ELR (cell line): Measurements from ENCODE around the gene SPPL2B.
"Not testable (repeated sequence)": the region's sequence is repeated elsewhere in the genome, so short reads cannot be mapped to it uniquely, and the experiment has no call there.

ENCODE experiments used
- DNase-seq: peaks from one replicate; pipeline ENCODE4 v3.0.0-alpha.2; 2015; ENCODE audit warnings: low read depth

Gene SPPL2B, protein sequence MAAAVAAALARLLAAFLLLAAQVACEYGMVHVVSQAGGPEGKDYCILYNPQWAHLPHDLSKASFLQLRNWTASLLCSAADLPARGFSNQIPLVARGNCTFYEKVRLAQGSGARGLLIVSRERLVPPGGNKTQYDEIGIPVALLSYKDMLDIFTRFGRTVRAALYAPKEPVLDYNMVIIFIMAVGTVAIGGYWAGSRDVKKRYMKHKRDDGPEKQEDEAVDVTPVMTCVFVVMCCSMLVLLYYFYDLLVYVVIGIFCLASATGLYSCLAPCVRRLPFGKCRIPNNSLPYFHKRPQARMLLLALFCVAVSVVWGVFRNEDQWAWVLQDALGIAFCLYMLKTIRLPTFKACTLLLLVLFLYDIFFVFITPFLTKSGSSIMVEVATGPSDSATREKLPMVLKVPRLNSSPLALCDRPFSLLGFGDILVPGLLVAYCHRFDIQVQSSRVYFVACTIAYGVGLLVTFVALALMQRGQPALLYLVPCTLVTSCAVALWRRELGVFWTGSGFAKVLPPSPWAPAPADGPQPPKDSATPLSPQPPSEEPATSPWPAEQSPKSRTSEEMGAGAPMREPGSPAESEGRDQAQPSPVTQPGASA

GRCh38 chr19:2328401-2329148, at the start of gene SPPL2B, which contains the start of gene LSM7:
SPPL2B (plus strand) TSS chr19:2328684; CDS start chr19:2328710, 26 bp downstream.
LSM7 (minus strand) TSS chr19:2328586; CDS start chr19:2328566, 20 bp downstream.
- DNase-seq = peak; percentile 90

DNA sequence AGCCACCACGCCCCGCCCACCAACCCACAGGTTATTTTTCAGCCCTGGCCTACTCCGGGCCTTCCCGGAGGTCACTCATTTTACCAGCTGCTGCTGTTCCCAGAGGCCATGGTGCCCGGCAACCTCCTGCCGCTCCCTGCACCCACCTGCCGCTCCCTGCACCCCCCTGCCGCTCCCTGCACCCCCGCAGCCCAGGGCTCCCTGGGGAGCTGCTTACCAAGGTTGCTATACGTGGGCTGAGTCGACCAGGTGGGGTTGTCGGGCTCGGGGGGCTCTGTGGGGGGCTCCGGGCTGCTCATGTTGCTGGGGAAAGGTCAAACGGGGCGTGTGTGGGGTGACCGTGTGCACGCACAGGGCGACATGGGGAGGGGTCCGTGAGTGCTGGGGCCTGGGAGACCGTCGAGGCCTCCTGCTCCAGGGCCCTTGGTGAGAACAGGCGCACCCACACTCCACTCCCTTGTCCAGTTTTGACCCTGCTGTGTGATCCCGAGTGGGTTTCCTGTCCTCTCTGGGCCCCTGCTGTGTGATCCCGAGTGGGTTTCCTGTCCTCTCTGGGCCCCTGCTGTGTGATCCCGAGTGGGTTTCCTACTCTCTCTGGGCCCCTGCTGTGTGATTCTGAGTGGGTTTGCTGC, 47.7 kb upstream of the SPPL2B start:
- DNase-seq = no peak

DNA sequence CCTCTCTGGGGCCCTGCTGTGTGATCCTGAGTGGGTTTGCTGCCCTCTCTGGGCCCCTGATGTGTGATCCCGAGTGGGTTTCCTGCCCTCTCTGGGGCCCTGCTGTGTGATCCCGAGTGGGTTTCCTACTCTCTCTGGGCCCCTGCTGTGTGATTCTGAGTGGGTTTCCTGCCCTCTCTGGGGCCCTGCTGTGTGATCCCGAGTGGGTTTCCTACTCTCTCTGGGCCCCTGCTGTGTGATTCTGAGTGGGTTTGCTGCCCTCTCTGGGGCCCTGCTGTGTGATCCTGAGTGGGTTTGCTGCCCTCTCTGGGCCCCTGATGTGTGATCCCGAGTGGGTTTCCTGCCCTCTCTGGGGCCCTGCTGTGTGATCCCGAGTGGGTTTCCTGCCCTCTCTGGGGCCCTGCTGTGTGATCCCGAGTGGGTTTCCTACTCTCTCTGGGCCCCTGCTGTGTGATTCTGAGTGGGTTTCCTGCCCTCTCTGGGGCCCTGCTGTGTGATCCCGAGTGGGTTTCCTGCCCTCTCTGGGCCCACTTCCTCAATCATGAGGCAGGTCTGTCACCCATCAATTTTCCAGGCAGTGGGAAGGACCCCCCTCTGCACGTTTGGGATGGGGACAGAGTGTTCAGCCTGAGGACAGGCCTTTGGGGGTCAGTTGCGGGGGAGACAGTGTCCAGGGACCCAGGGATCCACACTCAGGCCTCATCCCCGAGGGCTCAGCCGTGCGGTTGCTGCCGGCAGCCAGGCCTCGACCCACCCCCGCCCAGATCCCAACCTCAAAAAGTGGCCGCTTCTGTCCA, 47.0 kb upstream of the SPPL2B start:
- DNase-seq = not testable (repeated sequence)

DNA sequence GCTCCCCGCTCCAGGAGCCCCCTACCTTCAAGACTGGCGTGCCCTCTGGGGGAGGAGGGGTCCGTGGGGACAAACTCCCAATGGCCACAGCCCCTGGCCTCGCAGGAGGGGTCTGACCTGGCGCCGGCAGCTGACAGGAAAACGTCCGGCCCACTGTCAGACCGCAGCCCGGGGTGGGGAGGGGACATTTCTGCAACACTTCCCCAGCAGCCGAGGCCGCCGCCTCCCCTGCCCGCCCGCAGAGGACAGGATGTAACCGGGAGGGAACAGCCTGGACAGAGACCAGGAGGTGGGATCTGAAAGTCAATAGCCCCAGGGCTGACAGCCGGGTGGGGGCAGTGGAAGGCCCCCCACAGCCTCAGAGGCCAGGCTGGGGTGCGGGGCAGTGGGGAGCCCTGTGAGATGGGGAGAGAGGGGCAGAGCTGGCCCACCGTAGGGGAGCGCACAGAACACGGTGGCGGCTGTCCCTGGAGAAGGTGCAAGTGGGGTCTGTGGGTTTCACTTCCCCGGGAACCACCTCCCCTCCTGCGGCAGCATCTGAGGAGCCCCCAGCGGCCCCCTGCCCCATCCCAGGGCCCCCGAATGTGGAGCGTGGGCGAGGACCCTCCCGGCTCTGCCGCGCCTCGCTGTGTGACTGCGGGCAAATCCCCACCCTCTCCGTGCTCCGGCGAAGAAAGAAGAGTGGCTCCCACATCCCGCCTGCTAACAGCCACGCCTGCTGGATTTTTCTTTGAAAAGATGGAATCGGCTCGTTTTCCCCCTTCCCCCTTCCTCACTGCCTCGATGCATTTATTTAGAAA, 46.2 kb upstream of the SPPL2B start, which contains the start of gene PEAK3:
PEAK3 (minus strand) TSS at position 114 of the 800 bp plus-strand sequence. CDS start 1,244 bp downstream, outside the sequence.
- peak; percentile 58 for DNase-seq

GRCh38 chr19:2282862-2283237, 45.6 kb upstream of the SPPL2B start:
- DNase-seq = no peak

- DNase-seq = no peak
Observed at GRCh38 chr19:2283835-2284507, 44.5 kb upstream of the SPPL2B start.

GRCh38 chr19:2286402-2287140, 41.9 kb upstream of the SPPL2B start:
- no peak for DNase-seq

DNA sequence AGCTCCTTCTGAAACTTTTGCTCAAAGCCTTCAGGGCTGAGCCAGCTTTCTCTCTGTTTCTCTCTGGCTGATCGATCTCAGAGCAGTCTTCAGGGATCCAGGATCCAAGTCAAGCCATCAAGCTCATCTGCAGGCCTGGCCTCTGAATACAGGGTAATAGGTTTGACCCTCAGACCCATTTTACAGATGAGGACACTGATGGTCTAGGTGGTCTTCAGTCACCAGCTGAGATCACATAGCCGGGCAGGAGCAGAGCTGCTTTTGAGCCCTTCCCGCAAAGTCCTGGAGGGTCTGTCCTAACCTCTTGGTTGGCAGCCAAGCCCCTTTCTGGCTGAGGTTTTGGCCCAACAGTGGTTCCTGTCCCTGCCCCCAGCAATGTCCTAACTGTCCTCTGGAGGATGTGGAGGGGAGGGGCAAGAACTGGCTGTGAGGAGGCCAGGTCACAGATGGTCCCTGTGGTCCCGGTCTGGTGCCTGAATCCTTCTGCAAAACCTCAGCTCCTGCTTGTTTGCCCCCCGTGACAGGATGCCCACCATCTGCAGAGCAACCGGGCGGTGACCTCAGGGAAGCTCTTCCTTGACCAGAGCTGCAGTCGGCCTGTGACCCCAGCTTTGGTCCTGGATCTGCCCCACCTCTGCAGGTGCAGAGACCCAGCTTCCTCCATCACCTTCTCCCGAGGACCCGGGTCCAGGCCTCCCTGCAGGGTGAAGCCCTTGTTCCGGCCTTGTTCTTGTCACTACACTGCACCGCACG, 40.7 kb upstream of the SPPL2B start:
- no peak for DNase-seq

DNA sequence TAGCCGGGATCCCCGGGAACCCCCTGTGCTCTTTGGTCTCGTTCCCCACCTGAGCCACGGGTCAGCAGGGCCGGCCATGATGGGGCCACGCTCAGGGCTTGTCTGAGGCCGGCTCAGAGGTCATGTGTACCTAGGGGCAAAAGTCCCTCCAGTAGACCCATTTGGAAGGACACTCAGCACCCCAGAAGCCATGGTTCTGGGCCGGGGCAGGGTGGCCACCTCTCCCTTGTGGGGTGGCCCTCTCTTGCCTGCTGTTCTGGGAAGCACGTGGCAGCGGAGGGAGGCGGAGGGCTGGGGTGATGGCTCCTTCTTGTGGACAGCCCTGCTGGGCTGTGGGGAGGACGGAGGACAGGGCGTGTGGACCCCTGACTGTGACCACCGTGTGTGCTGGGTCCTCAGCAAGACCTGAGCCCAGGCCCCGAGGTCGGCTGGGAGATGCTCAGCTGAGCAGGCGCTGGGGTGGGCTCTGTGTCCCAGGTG, 40.1 kb upstream of the SPPL2B start:
- no peak for DNase-seq

DNA sequence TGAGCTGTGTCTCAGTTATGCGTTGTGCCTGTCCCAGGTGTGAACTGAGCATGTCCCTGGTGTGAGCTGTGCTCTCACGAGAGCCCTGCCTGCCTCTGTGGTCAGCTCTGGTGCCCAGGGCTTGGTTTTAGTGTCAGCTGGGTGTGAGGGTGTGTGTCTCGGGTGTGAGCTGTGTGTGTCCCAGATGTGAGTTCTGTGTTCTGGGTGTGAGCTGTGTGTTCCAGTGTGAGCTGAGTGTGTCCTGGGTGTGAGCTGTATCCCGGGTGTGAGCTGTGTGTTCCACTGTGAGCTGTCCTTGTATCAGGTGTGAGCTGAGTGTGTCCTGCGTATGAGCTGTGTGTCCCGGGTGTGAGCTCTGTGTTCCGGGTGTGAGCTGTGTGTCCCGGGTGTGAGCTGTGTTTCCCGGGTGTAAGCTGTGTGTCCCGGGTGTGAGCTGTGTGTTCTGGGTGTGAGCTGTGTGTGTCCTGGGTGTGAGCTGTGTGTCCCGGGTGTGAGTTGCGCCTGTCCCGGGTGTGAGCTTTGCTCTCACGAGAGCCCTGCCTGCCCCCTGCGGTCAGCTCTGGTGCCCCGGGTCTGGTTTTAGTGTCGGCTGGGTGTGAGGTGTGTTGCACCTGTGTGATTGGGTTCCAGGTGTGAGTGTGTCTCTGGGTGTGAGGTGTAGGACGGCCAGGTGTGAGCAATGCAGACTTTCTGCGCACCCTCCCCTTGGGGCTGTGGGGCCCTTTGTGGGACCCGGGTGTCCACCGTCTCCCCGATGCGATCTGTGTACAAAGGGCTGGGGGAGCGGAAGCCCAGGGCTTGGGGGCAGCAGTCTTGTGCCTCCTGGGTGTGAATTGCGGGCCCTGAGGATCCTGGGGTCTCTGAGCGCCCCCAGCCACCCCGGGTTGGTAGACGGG, 39.4 kb upstream of the SPPL2B start:
- no peak for DNase-seq

DNA sequence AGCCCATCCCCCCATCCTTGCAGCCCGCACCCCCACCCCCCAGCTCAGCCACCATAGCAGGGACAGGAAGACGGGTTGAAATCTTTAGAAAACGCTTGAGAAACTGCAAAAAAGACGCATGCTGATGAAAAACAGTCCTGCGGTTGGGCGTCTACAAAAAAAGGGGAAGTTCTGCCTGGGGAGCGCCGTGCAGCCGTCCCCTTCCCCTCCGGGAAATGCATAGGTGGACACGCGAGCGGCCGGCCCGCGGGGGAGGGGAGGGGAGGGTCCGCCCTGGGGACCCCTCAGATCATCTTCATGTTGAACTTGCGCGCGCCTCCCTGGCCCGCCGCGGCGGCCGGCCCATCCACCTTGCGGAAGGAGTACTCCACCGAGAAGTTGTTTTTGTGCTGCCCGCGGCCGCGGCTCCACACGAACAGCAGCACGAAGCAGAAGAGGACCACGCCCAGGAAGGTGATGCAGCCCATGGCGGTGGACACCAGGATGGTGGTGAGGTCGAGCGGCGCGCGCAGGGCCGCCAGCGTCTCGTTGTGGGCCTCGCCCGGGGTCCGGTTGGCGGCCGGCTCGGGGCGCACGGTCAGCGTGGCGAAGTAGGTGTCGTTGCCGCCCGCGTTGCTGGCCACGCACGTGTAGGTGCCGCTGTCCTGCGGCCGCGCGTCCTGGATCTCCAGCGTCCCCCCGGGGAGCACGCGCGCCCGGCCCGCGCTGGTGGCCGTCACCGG, 38.6 kb upstream of the SPPL2B start:
- DNase-seq = peak; percentile 31

- no peak for DNase-seq
Observed at GRCh38 chr19:2290441-2291184, 37.9 kb upstream of the SPPL2B start.

- peak; percentile 44 for DNase-seq
Observed at GRCh38 chr19:2291185-2291751, 37.2 kb upstream of the SPPL2B start.

DNA sequence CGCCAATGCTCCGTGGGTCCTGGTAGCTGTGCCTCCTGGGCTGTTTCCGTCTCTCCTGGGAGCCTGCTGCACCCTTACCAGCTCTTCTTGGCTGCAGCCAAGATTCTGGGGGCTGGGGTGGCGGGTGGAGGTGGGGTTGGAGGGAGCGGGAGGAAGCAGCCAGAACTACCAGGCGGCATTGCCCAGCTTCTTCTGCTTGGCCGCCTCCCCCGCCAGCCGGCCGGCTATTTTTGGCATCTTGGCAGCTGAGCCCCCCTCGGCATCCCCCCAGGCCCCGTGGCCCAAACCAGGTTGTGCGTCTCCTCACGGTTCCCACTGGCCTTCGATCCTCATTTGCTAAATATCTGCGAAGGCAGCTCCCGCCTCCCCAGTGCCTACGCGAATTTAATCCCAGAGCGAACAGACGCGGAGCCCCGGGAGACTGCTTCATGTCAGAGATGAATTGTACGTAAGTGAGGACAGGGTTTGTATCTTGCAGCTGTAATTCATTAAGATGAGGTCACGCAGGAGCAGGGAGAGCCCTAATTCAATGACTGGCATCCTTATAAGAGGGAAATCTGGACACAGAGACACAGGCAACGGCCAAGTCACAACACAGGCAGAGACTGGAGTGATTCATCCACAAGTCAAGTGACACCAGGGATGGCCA, 33.7 kb upstream of the SPPL2B start:
- DNase-seq = peak; percentile 28

DNA sequence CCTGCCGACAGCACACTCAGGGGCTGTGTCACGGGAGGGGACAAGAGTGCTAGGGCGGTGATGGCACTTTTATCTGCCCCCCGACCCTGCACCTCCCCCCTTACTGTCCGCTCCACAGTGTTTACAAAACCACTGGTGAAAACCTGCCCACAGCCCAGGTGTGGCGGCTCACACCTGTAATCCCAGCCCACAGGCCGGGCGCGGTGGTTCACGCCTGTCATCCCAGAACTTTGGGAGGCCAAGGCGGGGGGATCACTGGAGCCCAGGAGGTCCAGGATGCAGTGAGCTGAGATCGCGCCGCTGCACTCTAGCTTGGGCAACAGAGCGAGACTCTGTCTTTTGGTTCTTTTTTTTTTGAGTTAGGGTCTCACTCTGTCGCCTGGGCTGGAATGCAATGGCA, 32.3 kb upstream of the SPPL2B start:
- DNase-seq = no peak
